SKM-1 (cell line): ENCODE results near the gene ECHDC3.
"Not testable (repeated sequence)": the region's sequence is repeated elsewhere in the genome, so short reads cannot be mapped to it uniquely, and the experiment has no call there.

Experiments used
- DNase-seq: peaks from one replicate; lab custom pipeline; 2025; ENCODE audit not compliant: unreplicated experiment; lab: John Stamatoyannopoulos, UW

The ECHDC3 gene

GRCh38 chr10:11742009-11742778 lies at the start of gene ECHDC3:
ECHDC3 (plus strand) TSS chr10:11742382; CDS start chr10:11742577, 195 bp downstream.
- no peak for DNase-seq

DNA sequence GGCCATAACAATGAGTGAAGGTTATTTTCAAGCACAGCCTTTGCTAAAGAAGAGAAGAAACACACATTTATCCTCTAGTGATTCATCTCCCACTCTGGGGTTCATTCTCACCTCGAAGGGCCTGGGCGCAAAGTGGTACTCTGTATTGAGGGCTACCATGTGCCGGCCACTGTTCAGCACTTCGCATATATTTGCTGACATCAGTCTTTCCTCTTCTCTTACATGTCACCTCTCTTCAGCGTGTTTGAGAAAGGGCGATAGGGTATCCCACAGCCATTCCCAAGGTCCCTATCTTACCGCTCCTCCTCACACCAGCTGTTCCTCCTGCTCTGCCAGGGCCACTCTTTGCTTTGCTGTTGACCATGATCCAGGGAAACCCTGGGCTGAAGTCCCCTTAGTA lies 48.8 kb upstream of the ECHDC3 start:
- no peak for DNase-seq

DNA sequence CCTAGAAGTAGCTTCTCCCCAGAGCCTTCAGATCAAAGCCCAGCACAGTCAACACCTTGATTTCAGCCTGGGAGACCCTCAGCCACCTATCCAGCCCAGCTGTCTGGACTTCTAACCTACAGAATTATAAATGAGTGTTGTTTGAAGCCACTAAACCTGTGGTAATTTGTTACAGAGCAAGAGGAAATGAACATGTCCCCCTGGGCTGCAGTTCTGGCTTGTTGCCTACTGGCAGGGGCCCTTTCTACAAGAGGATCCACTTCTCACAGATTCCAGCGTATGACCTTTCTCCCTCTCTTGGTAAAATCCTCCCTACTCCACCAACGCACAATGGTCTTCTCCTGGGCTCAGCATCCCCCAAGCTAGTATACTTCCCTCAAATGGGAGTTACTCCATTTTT lies 46.4 kb upstream of the ECHDC3 start:
- DNase-seq = no peak

DNA sequence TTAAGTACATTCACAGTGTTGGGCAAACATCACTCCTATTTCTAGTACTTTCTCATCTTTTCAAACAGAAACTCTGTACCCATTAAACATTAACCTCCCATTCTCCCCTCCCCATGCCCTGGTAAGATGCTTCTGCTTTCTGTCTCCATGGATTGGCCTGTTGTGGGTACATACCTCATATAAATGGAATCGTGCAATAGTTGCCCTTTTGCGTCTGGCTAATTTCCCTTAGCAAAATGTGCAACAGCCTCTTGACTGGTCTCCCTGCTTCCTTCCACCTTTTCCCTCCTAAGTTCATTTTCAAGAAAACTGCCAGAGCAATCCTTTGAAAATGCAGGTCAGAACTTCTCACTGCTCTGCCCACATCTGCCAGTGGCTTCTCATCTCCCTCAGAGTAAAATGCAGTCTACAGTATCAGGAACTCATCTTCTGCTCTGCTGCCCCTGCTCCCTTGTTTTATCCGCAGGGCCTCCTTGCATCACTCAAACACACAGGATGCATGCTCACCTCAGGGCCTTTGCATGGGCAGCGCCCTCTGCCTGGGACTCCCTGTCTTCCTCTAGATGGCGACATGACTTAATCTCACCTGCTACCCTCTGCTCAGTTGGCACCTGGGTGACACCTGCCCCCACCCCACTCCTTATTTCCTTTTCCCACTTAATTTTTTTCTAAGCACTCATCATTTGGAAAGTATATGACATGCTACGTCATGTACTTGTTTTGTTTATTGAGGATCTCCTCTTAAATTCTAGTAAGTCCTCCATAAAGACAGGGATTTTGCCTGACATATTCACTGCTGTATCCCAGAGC lies 44.3 kb upstream of the ECHDC3 start:
- no peak for DNase-seq

DNA sequence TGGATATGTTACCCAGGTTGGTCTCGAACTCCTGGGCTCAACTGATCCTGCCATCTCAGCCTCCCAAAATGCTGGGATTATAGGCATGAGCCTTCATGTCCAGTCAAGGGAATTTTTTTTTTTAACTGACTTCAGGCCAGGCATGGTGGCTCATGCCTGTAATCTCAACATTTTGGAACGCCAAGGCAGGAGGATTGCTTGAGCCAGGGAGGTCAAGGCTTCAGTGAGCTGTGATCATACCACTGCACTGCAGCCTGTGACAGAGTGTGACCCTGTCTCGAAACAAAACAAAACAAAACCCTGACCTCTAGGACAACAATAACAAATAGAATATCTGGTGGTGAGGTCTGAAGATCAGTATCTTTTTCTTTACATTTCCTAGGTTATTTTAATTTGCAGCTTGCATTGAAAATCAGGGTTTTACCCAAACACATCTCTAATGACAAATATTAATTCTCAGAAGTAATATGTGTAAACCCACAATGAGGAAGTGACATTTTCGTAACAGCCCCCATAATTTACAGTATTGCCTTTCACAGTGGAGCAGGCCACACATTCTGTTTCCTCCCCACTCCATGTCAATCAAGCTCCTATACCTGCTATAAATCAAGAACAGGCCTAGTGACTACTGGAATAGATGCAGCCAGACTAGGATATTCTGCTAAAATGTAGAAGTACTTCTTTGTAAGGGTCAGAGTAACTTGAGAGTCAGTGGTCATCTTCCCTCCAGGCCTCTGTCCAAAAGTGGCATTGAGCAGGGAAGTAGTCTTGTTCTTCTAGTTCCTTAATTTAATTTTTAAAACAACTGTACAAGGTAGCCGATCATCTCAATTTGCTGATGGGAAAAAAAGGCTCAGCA lies 43.3 kb upstream of the ECHDC3 start:
- no peak for DNase-seq

DNA sequence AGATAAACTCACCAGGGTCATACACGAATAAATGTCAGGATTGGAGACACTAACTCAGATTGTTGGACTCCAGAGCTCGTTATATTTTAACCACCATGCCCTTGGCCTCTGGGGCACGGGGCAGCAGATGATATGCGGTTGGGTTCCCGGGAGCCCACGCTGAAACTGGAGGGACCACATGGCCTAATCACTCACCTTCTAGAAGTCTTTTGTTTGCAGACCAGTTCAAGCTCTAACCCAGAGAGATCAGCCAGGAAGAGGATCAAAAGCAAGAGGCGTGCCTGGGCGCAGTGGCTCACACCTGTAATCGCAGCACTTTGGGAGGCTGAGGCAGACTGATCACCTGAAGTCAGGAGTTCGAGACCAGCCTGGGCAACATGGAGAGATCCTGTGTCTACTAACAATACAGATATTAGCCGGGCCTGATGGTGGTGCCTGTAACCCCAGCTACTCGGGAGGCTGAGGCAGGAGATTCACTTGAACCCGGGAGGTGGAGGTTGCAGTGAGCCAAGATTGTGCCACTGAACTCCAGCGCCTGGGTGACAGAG lies 42.6 kb upstream of the ECHDC3 start:
- DNase-seq = no peak

DNA sequence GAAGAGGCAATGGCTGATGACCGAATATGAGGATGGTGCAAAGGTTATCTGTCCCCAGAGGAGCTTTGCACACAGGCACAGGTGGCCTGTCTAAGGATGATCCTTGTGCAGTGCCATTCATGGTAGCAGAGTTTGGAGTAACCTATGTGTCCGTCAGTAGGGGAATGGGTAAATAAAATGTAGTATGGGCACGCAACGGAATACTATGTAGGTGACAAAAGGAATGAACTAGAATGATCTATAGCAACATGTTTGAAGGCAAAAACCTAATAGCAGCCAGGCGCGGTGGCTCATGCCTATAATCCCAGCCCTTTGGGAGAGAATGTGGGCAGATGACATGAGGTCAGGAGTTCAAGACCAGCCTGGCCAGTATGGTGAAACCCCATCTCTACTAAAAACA lies 41.6 kb upstream of the ECHDC3 start:
- no peak for DNase-seq

- no peak for DNase-seq
Observed at GRCh38 chr10:11701451-11702095, 40.6 kb upstream of the ECHDC3 start.

- DNase-seq = no peak
Observed at GRCh38 chr10:11702264-11702663, 39.9 kb upstream of the ECHDC3 start.

- no peak for DNase-seq
Observed at GRCh38 chr10:11704092-11704491, 38.1 kb upstream of the ECHDC3 start.

DNA sequence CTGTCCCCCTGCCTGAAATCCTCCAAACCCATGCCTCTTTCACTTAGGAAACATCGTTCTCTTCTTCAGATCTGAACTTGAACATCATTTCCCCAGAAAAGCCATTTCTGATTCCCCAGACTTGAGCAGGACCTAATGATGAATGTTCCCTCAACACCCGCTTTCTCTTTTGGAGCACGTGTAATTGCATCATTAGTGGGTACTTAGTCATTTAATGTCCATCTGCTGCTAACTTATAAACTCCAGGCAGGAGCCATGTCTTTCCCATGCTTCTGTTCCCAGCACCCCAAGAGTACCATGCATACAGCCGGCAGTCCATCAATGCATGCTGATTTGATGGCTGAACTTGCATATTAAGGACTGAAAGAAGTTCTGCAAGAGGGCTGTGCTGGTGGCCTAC lies 36.5 kb upstream of the ECHDC3 start:
- DNase-seq = no peak

GRCh38 chr10:11706895-11707567 lies 35.2 kb upstream of the ECHDC3 start:
- no peak for DNase-seq

GRCh38 chr10:11707624-11708350 lies 34.4 kb upstream of the ECHDC3 start:
- no peak for DNase-seq

DNA sequence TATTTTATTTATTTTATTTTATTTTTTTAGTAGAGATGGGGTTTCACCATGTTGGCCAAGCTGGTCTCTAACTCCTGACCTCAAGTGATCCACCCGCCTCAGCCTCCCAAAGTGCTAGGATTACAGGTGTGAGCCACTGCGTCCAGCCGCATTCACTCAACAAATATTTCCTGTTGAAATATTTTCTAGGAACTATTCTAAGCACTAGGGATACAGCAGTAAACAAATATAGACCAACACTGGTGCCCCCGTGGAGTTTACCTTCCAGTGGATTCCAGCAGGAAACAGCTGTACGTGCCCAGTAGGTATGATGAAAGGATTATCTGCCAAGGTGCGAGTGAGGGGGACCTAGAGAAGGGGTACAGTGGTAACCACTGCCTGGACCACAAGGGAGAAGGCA lies 33.4 kb upstream of the ECHDC3 start:
- DNase-seq = not testable (repeated sequence)

GRCh38 chr10:11712744-11713143 lies 29.4 kb upstream of the ECHDC3 start:
- no peak for DNase-seq

- DNase-seq = no peak
Observed at GRCh38 chr10:11713186-11713743, 28.9 kb upstream of the ECHDC3 start.

- no peak for DNase-seq
Observed at GRCh38 chr10:11713963-11714362, 28.2 kb upstream of the ECHDC3 start.

GRCh38 chr10:11714750-11715365 lies 27.3 kb upstream of the ECHDC3 start:
- no peak for DNase-seq
